Mesenchymal stem cell (in vitro differentiated cells and primary cell): Measurements from ENCODE around the gene PIK3R1.

Experiments
- DNase-seq: peaks from one replicate; pipeline ENCODE4 v3.0.0-alpha.2; 2013
- H2AFZ ChIP-seq: one replicate; pipeline ENCODE4 v1.6.1; 2013; ENCODE audit warnings: low read depth, mild to moderate bottlenecking, control low read depth, inconsistent platforms, low read length, moderate library complexity
- H2AK5ac ChIP-seq: 2 replicates; pipeline ENCODE4 v1.6.1; 2013; ENCODE audit warnings: low read length, moderate library complexity, mild to moderate bottlenecking, inconsistent platforms; ENCODE audit not compliant: severe bottlenecking
- H2BK120ac ChIP-seq: one replicate; pipeline ENCODE4 v1.6.1; 2013; ENCODE audit warnings: low read depth, mild to moderate bottlenecking, inconsistent platforms, low read length, moderate library complexity
- H2BK12ac ChIP-seq, 2 experiments: one replicate each; pipeline ENCODE4 v1.6.1; 2013; ENCODE audit warnings: inconsistent platforms in 2 of 2, low read length in 2 of 2, mild to moderate bottlenecking in 2 of 2, moderate library complexity in 2 of 2, control low read depth in 1 of 2
- H2BK15ac ChIP-seq: one replicate; pipeline ENCODE4 v1.6.1; 2013; ENCODE audit warnings: mild to moderate bottlenecking, low read depth, inconsistent platforms; ENCODE audit not compliant: poor library complexity, severe bottlenecking
- H2BK5ac ChIP-seq: 2 replicates; pipeline ENCODE4 v1.6.1; 2013; ENCODE audit warnings: low read depth, mild to moderate bottlenecking, low read length, control low read depth, inconsistent platforms; ENCODE audit not compliant: poor library complexity, severe bottlenecking
- H3K14ac ChIP-seq, 2 experiments: one replicate each; pipeline ENCODE4 v1.6.1; 2013; ENCODE audit warnings: inconsistent platforms in 2 of 2, low read length in 2 of 2, control low read depth in 1 of 2, mild to moderate bottlenecking in 1 of 2, moderate library complexity in 1 of 2
- H3K18ac ChIP-seq, 2 experiments: one replicate each; pipeline ENCODE4 v1.6.1; 2013; ENCODE audit warnings: inconsistent platforms in 2 of 2, low read length in 2 of 2, control low read depth in 1 of 2, low read depth in 1 of 2, mild to moderate bottlenecking in 1 of 2
- H3K23ac ChIP-seq, 2 experiments: one replicate each; pipeline ENCODE4 v1.6.1; 2013; ENCODE audit warnings: inconsistent platforms in 2 of 2, low read length in 2 of 2, mild to moderate bottlenecking in 2 of 2, moderate library complexity in 2 of 2, control low read depth in 1 of 2
- H3K27ac ChIP-seq: 2 replicates; pipeline ENCODE4 v1.5.1; 2013; ENCODE audit warnings: mild to moderate bottlenecking, moderate library complexity, low read length, control low read depth, inconsistent platforms; ENCODE audit not compliant: poor library complexity, severe bottlenecking
- H3K27me3 ChIP-seq, 2 experiments: 2 replicates each; pipeline versions ENCODE4 v1.6.1 to v1.7.0; 2013; ENCODE audit warnings: low read length in 2 of 2, mild to moderate bottlenecking in 2 of 2, moderate library complexity in 2 of 2, control low read depth in 1 of 2, inconsistent platforms in 1 of 2; ENCODE audit not compliant: control insufficient read depth in 1 of 2, insufficient read depth in 1 of 2
- H3K36me3 ChIP-seq, 2 experiments: 2 replicates each; pipeline versions ENCODE4 v1.6.1 to v1.7.0; 2013; ENCODE audit warnings: low read length in 2 of 2, control low read depth in 1 of 2, inconsistent platforms in 1 of 2, low read depth in 1 of 2, mild to moderate bottlenecking in 1 of 2; ENCODE audit not compliant: insufficient read depth in 2 of 2, control insufficient read depth in 1 of 2
- H3K4ac ChIP-seq, 2 experiments: one replicate each; pipeline ENCODE4 v1.6.1; 2013; ENCODE audit warnings: inconsistent platforms in 2 of 2, low read length in 2 of 2, mild to moderate bottlenecking in 2 of 2, moderate library complexity in 2 of 2, control low read depth in 1 of 2, low read depth in 1 of 2
- H3K4me1 ChIP-seq: 2 replicates; pipeline ENCODE4 v1.6.1; 2013; ENCODE audit warnings: low read depth, low read length, control low read depth; ENCODE audit not compliant: control insufficient read depth, insufficient read depth
- H3K4me2 ChIP-seq: 2 replicates; pipeline ENCODE4 v1.6.1; 2013; ENCODE audit warnings: low read length, mild to moderate bottlenecking, inconsistent platforms; ENCODE audit not compliant: poor library complexity, severe bottlenecking
- H3K4me3 ChIP-seq, 2 experiments: 2 replicates each; pipeline versions ENCODE4 v1.5.1 to v1.7.0; 2013; ENCODE audit warnings: low read length in 2 of 2, mild to moderate bottlenecking in 2 of 2, control low read depth in 1 of 2, low read depth in 1 of 2; ENCODE audit not compliant: insufficient read depth in 1 of 2
- H3K79me1 ChIP-seq: replicated peaks from 2 replicates; pipeline ENCODE4 v1.6.1; 2013; ENCODE audit warnings: mild to moderate bottlenecking, control low read depth, low read length, inconsistent platforms; ENCODE audit not compliant: poor library complexity, severe bottlenecking
- H3K9ac ChIP-seq: 2 replicates; pipeline ENCODE4 v1.7.0; 2013; ENCODE audit warnings: mild to moderate bottlenecking, low read length, moderate library complexity
- H3K9me3 ChIP-seq: 2 replicates; pipeline ENCODE4 v1.7.0; 2013; ENCODE audit warnings: mild to moderate bottlenecking, low read length; ENCODE audit not compliant: control insufficient read depth
- H4K8ac ChIP-seq: one replicate; pipeline ENCODE4 v1.6.1; 2013; ENCODE audit warnings: inconsistent platforms, mild to moderate bottlenecking, low read length, moderate library complexity
- H4K91ac ChIP-seq: one replicate; pipeline ENCODE4 v1.6.1; 2013; ENCODE audit warnings: mild to moderate bottlenecking, low read length, inconsistent platforms
- WGBS: methylation state at CpG from one replicate; pipeline ENCODE4 v1.1.7; 2013; ENCODE audit warnings: mixed read lengths; 5-methylcytosine and 5-hydroxymethylcytosine counted together

Gene PIK3R1

GRCh38 chr5:68315679-68316271 is 100.2 kb downstream of the PIK3R1 start:
- peak overlapping the region; percentile 3 for H2BK15ac ChIP-seq
- no peaks in the 10 kb centered on the region for H3K9me3 ChIP-seq
- no peaks in the 10 kb centered on the region for H3K27me3 ChIP-seq
- no peak overlapping the region for H2BK120ac ChIP-seq
- no peak overlapping the region for H3K18ac ChIP-seq
- DNase-seq, result no peak
- no peak overlapping the region for H3K23ac ChIP-seq
- peak overlapping the region; percentile 20 for H2BK5ac ChIP-seq
- peaks cover 3% of the 10 kb centered on the region for H3K4me1 ChIP-seq
- WGBS, result 96% methylated on average over 6 of the region's 6 CpGs
- no peak overlapping the region for H3K4me2 ChIP-seq
- no peak overlapping the region for H3K4ac ChIP-seq
- no peak overlapping the region for H2AFZ ChIP-seq
- H4K8ac ChIP-seq, result no peak overlapping the region
- no peaks in the 10 kb centered on the region for H3K79me1 ChIP-seq
- no peak overlapping the region for H2BK12ac ChIP-seq
- no peak overlapping the region for H3K27ac ChIP-seq
- no peak overlapping the region for H2AK5ac ChIP-seq
- no peak overlapping the region for H4K91ac ChIP-seq
- H3K36me3 ChIP-seq, result no peaks in the 10 kb centered on the region
- no peak overlapping the region for H3K9ac ChIP-seq
- H3K14ac ChIP-seq, result no peak overlapping the region
- no peak overlapping the region for H3K4me3 ChIP-seq

- WGBS, result 84% methylated on average over 3 of the region's 3 CpGs
Observed at GRCh38 chr5:68316469-68316868, 100.9 kb downstream of the PIK3R1 start.

GRCh38 chr5:68317646-68318045 is 102.1 kb downstream of the PIK3R1 start:
- H3K36me3 ChIP-seq, result no peaks in the 10 kb centered on the region
- no peak overlapping the region for H3K18ac ChIP-seq
- no peak overlapping the region for H3K4me2 ChIP-seq
- H3K79me1 ChIP-seq, result no peaks in the 10 kb centered on the region
- H2AFZ ChIP-seq, result no peak overlapping the region
- peaks cover 3% of the 10 kb centered on the region for H3K4me1 ChIP-seq
- H2BK120ac ChIP-seq, result no peak overlapping the region
- WGBS, result 92% methylated on average over 5 of the region's 5 CpGs
- no peak overlapping the region for H3K9ac ChIP-seq
- H2BK5ac ChIP-seq, result no peak overlapping the region
- H3K27ac ChIP-seq, result no peak overlapping the region
- H3K4ac ChIP-seq, result no peak overlapping the region
- no peak overlapping the region for H3K4me3 ChIP-seq
- no peak overlapping the region for H4K91ac ChIP-seq
- H3K23ac ChIP-seq, result no peak overlapping the region
- H3K14ac ChIP-seq, result no peak overlapping the region
- DNase-seq, result no peak
- no peaks in the 10 kb centered on the region for H3K27me3 ChIP-seq
- no peak overlapping the region for H4K8ac ChIP-seq
- no peaks in the 10 kb centered on the region for H3K9me3 ChIP-seq
- no peak overlapping the region for H2AK5ac ChIP-seq
- no peak overlapping the region for H2BK12ac ChIP-seq
- no peak overlapping the region for H2BK15ac ChIP-seq

More at GRCh38 chr5:68316469-68316868, 100.9 kb downstream of the PIK3R1 start:
- H3K18ac ChIP-seq, result no peak overlapping the region
- H2BK15ac ChIP-seq, result no peak overlapping the region
- H3K9me3 ChIP-seq, result no peaks in the 10 kb centered on the region
- no peak overlapping the region for H3K4me2 ChIP-seq
- H4K91ac ChIP-seq, result no peak overlapping the region
- no peak overlapping the region for H3K4ac ChIP-seq
- H3K23ac ChIP-seq, result no peak overlapping the region
- H2BK5ac ChIP-seq, result no peak overlapping the region
- peaks cover 3% of the 10 kb centered on the region for H3K4me1 ChIP-seq
- no peak overlapping the region for H3K4me3 ChIP-seq
- no peak overlapping the region for H2AFZ ChIP-seq
- H2BK120ac ChIP-seq, result no peak overlapping the region
- no peaks in the 10 kb centered on the region for H3K36me3 ChIP-seq
- no peak for DNase-seq
- H3K9ac ChIP-seq, result no peak overlapping the region
- no peak overlapping the region for H2AK5ac ChIP-seq
- no peaks in the 10 kb centered on the region for H3K27me3 ChIP-seq
- no peak overlapping the region for H2BK12ac ChIP-seq
- H3K14ac ChIP-seq, result no peak overlapping the region
- H4K8ac ChIP-seq, result no peak overlapping the region
- H3K27ac ChIP-seq, result no peak overlapping the region
- no peaks in the 10 kb centered on the region for H3K79me1 ChIP-seq

GRCh38 chr5:68318955-68319705 is 103.6 kb downstream of the PIK3R1 start:
- 50% methylated on average over 6 of the region's 6 CpGs for WGBS
- no peak overlapping the region for H3K23ac ChIP-seq

More at GRCh38 chr5:68318955-68319705, 103.6 kb downstream of the PIK3R1 start:
- H4K8ac ChIP-seq, result no peak overlapping the region
- H3K9ac ChIP-seq, result no peak overlapping the region
- no peak overlapping the region for H4K91ac ChIP-seq
- H2BK15ac ChIP-seq, result no peak overlapping the region
- H2BK120ac ChIP-seq, result no peak overlapping the region
- peak overlapping the region in 1 of 2 experiments; percentile 10 for H2BK12ac ChIP-seq
- H3K4me2 ChIP-seq, result no peak overlapping the region
- H3K18ac ChIP-seq, result no peak overlapping the region
- H3K4me1 ChIP-seq, result peaks cover 3% of the 10 kb centered on the region
- H3K27me3 ChIP-seq, result no peaks in the 10 kb centered on the region
- no peaks in the 10 kb centered on the region for H3K36me3 ChIP-seq
- peak; percentile 68 for DNase-seq
- no peak overlapping the region for H3K4ac ChIP-seq
- H3K79me1 ChIP-seq, result no peaks in the 10 kb centered on the region
- H3K14ac ChIP-seq, result no peak overlapping the region
- H3K9me3 ChIP-seq, result no peaks in the 10 kb centered on the region
- peak overlapping the region; percentile 13 for H3K27ac ChIP-seq
- no peak overlapping the region for H2AFZ ChIP-seq
- no peak overlapping the region for H2BK5ac ChIP-seq
- no peak overlapping the region for H2AK5ac ChIP-seq
- no peak overlapping the region for H3K4me3 ChIP-seq
